ENCODE data around the gene FBXW4.

FBXW4 gene

DNA sequence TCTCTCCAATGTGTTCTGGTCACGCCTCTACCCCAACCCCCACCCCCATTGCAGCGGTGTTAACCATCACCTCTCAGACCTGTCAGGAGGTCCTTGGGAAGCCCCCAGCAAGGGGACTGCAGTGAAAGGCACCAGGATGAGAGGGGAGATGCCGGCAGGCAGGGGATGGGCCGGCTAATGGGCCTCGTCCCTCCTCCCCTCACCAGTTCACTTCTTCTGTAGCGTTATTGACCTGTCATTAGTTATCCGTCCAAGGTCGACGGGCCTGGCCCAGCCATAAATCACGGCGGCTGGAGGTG is 125.7 kb downstream of the FBXW4 start:
- TF ChIP-seq, protein P1, sequence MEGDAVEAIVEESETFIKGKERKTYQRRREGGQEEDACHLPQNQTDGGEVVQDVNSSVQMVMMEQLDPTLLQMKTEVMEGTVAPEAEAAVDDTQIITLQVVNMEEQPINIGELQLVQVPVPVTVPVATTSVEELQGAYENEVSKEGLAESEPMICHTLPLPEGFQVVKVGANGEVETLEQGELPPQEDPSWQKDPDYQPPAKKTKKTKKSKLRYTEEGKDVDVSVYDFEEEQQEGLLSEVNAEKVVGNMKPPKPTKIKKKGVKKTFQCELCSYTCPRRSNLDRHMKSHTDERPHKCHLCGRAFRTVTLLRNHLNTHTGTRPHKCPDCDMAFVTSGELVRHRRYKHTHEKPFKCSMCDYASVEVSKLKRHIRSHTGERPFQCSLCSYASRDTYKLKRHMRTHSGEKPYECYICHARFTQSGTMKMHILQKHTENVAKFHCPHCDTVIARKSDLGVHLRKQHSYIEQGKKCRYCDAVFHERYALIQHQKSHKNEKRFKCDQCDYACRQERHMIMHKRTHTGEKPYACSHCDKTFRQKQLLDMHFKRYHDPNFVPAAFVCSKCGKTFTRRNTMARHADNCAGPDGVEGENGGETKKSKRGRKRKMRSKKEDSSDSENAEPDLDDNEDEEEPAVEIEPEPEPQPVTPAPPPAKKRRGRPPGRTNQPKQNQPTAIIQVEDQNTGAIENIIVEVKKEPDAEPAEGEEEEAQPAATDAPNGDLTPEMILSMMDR (IDR thresholded peaks at IDR 0.05; ENCODE audit: insufficient read depth, low read length, missing control alignments) = no peak
- H3K4me3 ChIP-seq (ENCODE audit: low read depth, low read length) = no peak overlapping the region
- ChIA-PET CTCF (interaction anchor here (0.6 to 9.6 kb wide), 25 partner anchors 11 to 473 kb away, joined by 3 to 281 read pairs (median 5); partner anchors contain the start of genes DPCD and POLL), POLR2A (interaction anchor here (1.7 kb wide), 1 partner anchor 213 kb away, joined by 3 read pairs; no protein-coding TSS in a partner anchor)
- DNase-seq (ENCODE audit: low read depth, low spot score) = no peak

DNA sequence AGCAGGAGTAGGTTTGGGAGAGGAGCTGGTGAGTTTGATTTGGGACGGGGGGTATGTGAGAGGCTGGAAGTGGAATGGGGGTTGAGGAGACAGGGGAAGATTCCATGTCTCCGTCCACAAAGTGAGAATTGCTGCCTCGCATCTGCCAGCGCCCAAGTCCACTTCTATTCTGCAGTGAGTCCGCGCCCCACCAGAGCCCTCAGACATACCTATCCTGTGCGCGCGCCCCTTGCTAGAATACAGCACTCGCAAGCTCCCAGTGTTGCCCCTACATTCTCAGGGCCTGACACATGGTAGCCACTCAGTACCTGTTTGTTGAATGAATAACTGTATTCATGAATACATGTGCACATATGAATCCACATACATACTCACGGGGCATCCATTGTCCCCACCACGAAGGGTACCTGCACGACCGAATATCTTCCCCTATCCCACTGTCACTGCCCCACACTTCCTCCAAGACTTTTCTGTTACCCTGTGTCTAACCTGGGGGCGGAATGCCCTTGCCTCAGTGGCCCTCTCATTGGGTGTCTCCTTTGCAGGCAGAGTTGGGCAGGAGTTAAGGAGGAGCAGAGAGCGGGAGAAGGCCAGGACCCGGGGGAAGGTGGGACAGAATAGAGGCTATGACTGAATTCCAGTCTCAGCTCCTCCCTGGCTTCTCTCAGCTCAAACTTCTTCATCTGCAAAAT is 126.8 kb downstream of the FBXW4 start:
- H3K4me3 ChIP-seq (ENCODE audit: low read depth, low read length) = no peak overlapping the region
- ChIA-PET CTCF (interaction anchor here (0.6 to 9.6 kb wide), 7 partner anchors 10 to 476 kb away, joined by 3 to 281 read pairs (median 8); partner anchors contain the start of genes DPCD and POLL), POLR2A (interaction anchor here (1.1 kb wide), 1 partner anchor 8 kb away, joined by 8 read pairs; no protein-coding TSS in a partner anchor)
- TF ChIP-seq, protein P1 (IDR thresholded peaks at IDR 0.05; ENCODE audit: insufficient read depth, low read length, missing control alignments) = no peak
- DNase-seq (ENCODE audit: low read depth, low spot score) = no peak

DNA sequence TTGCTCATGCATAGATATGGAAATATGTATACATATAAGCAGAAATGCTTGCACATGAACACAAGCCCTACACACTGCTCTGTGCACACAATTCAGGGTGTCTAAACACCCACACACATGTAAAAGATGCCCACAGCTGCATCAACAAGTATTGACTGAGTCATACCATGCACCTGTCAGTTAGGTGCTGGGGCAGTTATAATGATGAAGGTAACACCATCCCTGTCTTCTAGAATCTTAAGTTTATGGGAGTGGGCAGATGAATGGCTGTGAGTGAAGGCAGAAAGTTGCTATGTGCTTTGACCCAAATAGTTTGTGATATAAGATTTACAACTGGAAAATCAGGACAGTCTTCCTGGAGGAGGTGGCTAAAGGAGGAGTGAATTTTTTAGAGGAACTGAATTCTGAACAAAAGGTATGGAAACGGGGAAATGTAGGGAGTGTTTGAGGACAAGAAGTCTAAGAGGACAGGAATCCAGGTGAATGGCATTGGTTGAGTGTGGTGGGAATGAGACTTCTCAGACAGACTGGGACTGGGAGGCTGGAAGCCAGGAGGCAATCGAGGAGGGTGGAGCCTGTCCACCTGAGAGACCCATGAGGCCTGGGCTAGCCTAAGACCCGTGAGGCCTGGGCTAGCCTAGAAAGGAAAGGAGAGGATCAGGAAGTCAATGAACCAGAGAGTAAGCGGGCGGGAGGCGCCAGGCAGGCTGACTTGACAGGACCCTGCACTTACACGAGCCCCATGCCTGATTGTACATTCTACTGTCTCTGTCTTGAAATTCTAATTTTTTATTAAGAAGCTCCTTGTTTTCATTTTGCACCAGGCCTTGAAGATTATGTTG is 127.6 kb downstream of the FBXW4 start:
- TF ChIP-seq, protein P1 (IDR thresholded peaks at IDR 0.05; ENCODE audit: insufficient read depth, low read length, missing control alignments) = no peak
- H3K4me3 ChIP-seq (ENCODE audit: low read depth, low read length) = no peak overlapping the region
- ChIA-PET POLR2A (interaction anchor here (1.1 kb wide), 1 partner anchor 9 kb away, joined by 8 read pairs; no protein-coding TSS in a partner anchor), CTCF (interaction anchor here (0.6 to 9.6 kb wide), 6 partner anchors 9 to 475 kb away, joined by 3 to 281 read pairs (median 40); partner anchors contain the start of genes DPCD and POLL)
- DNase-seq (ENCODE audit: low read depth, low spot score) = no peak

DNA sequence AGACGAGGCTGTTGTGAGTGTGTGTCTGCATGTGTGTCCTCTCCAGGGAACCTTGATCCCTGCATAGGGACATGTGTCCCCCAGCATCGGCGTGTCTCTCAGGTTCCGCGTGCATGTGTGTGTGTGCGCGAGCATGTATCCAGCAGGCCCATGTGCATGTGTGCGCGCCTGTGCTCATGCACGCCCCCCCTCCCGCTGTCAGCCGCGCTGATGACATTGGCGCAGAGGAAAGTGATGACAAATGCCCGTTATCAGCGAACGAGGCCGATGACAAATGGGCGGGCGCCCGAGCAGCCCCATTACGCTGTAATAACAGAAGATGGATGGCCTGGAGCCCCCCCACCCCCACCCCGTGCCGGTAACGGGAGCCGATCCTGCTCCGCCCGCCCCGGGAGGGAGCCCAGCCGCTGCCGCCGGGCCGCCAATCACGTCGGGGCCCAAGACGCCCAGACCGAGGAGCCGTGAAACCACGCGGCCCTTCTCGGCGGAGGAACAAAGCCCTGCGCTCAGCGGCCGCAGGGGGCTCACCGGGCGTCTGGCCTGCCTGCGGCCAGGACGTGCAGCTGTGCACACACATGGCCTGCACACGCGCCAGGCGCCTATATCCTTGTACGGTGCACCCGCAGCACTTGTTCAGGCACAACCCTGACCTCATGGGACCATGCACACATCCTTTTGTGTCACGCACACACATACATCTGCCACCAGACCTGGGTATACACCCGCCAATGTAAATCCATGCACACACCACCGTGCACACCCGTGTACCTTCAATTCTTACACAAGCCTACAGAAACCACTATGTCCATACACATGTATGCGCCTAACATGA is 128.4 kb downstream of the FBXW4 start:
- CTCF ChIA-PET = interaction anchor here (9.6 kb wide), 1 partner anchor 353 kb away, joined by 281 read pairs; no protein-coding TSS in a partner anchor
- peak overlapping the region; percentile 41 for H3K4me3 ChIP-seq (ENCODE audit: low read depth, low read length)
- DNase-seq (ENCODE audit: low read depth, low spot score) = no peak
- POLR2A ChIA-PET = no interaction called here
- TF ChIP-seq, protein P1 (IDR thresholded peaks at IDR 0.05; ENCODE audit: insufficient read depth, low read length, missing control alignments) = no peak

DNA sequence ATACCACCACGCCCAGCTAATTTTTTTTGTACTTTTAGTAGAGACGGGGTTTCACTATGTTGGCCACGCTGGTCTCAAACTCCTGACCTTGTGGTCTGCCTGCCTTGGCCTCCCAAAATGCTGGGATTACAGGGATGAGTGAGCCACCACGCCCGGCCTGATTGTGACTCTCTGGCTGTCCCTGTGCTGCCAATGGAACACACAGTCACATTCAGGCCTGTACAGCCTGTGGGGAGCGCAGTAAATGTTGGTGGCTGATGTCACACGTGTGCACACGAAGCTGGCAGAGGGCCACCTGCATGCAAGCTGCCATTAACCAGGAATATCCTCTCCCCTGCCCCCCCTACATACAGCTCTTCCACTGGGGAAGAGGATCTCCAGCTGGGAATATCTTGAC is 129.0 kb downstream of the FBXW4 start:
- DNase-seq (ENCODE audit: low read depth, low spot score) = no peak
- TF ChIP-seq, protein P1 (IDR thresholded peaks at IDR 0.05; ENCODE audit: insufficient read depth, low read length, missing control alignments) = no peak
- no peak overlapping the region for H3K4me3 ChIP-seq (ENCODE audit: low read depth, low read length)
- ChIA-PET CTCF (interaction anchor here (9.6 kb wide), 1 partner anchor 352 kb away, joined by 281 read pairs; no protein-coding TSS in a partner anchor), POLR2A (no interaction called here)
